Spleen (tissue), 7 donors: ENCODE results near the gene SH2D3C.
A peak's percentile ranks its signal among the peaks of the same experiment; 100 is the strongest.

Experiments used
- POLR2A ChIP-seq, 3 donors: fragments of 450-650 bp; IDR thresholded peaks; one replicate each; pipeline ENCODE4 v1.5.1; 2017; ENCODE audit warnings: antibody characterized with exemption in 3 of 3, mild to moderate bottlenecking in 1 of 3
- POLR2AphosphoS5 ChIP-seq, 3 donors: sonication (generic); formaldehyde crosslinking; IDR thresholded peaks; one replicate each; pipeline ENCODE4 v1.5.1; 2017; ENCODE audit warnings: antibody characterized with exemption in 3 of 3
- TF ChIP-seq, protein P1 (sequence below), 11 experiments: fragments of 200-600 bp in 7 of 11; fragments of 450-650 bp in 4 of 11; sonication (generic) in 4 of 11; IDR thresholded peaks in 8 of 11; conservative IDR thresholded peaks in 3 of 11; 1 replicate in 7 of 11; 2 replicates in 4 of 11; pipeline versions ENCODE4 v1.4.0 to v1.8.0; 2016 to 2021; ENCODE audit warnings: antibody characterized with exemption in 11 of 11, inconsistent platforms in 4 of 11, mild to moderate bottlenecking in 1 of 11
- donor health status: DM: no; HTN: no; CAD: no; lungs with moderate emphysema.
- donor health status: DM: no; HTN: no; CAD: no.
- donor health status: DM: no; HTN: no; CAD: no.

DNA sequence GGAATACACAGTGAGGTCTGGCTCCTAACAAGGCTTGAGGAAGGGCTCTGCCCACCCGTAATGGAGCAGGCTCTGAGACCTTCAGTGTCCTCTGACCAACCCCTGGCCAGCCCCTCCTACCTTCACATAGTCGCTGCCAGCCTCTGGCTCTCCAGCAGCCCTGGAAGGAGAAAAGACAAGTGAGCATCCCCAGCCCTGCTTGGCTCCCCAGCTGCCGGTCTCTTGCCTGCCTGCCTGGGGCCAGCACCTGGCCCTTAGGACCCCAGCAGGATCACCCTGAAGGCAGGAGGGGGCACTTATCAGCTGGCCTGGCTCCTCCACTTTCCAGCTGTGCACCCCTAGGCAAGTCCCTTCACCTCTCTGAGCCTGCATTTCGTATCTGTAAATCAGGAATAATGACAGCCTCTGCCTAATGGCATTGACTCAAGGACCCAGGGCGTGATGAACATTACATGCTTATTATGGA, 16.9 kb downstream of the SH2D3C start:
- TF ChIP-seq, protein P1, sequence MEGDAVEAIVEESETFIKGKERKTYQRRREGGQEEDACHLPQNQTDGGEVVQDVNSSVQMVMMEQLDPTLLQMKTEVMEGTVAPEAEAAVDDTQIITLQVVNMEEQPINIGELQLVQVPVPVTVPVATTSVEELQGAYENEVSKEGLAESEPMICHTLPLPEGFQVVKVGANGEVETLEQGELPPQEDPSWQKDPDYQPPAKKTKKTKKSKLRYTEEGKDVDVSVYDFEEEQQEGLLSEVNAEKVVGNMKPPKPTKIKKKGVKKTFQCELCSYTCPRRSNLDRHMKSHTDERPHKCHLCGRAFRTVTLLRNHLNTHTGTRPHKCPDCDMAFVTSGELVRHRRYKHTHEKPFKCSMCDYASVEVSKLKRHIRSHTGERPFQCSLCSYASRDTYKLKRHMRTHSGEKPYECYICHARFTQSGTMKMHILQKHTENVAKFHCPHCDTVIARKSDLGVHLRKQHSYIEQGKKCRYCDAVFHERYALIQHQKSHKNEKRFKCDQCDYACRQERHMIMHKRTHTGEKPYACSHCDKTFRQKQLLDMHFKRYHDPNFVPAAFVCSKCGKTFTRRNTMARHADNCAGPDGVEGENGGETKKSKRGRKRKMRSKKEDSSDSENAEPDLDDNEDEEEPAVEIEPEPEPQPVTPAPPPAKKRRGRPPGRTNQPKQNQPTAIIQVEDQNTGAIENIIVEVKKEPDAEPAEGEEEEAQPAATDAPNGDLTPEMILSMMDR (IDR thresholded peaks at IDR 0.05 in 8 of 11, conservative IDR thresholded peaks at IDR 0.05 in 3 of 11) = no peak
- TF ChIP-seq POLR2AphosphoS5 (IDR thresholded peaks at IDR 0.05) = peak in 1 of 3 donors; percentile 63
- no peak for TF ChIP-seq POLR2A (IDR thresholded peaks at IDR 0.05)
